Right lobe of liver (tissue), 6 donors: Measurements from ENCODE around the gene KRTAP10-10. TPM values are rescaled to one million over a fixed set of nuclear protein-coding genes. Genes with fewer than 3 reads are reported as not detected.
"Not testable (repeated sequence)": the region's sequence is repeated elsewhere in the genome, so short reads cannot be mapped to it uniquely, and the experiment has no call there.

Source experiments
- ATAC-seq, 4 donors: fragments of 200-7000 bp; cut with Tn5 transposase; one replicate each; pipeline ENCODE4 v1.9.1; 2020; ENCODE audit warnings: mild to moderate bottlenecking in 4 of 4, moderate library complexity in 4 of 4
- DNase-seq, 3 donors: peaks; one replicate each; pipeline ENCODE4 v3.0.0-alpha.2; 2020
- H3K27ac ChIP-seq, 3 donors: fragments of 200-600 bp; one replicate each; pipeline ENCODE4 v1.8.0; 2022
- H3K27me3 ChIP-seq, 2 donors: fragments of 200-600 bp; one replicate each; pipeline ENCODE4 v1.8.0; 2022
- H3K36me3 ChIP-seq, 4 donors: fragments of 200-600 bp; sonication (generic) in 1 of 4; one replicate each; pipeline versions ENCODE4 v1.5.1 to v1.8.0; 2017 to 2022; ENCODE audit warnings: control low read depth in 1 of 4
- H3K4me1 ChIP-seq, 4 donors: fragments of 200-600 bp; sonication (generic) in 1 of 4; one replicate each; pipeline versions ENCODE4 v1.5.1 to v1.8.0; 2017 to 2022; ENCODE audit warnings: control low read depth in 1 of 4
- H3K4me3 ChIP-seq, 3 donors: fragments of 200-600 bp; one replicate each; pipeline ENCODE4 v1.8.0; 2022
- H3K9me3 ChIP-seq, 4 donors: fragments of 200-600 bp; sonication (generic) in 1 of 4; one replicate each; pipeline versions ENCODE4 v1.5.1 to v1.8.0; 2017 to 2022; ENCODE audit warnings: control low read depth in 1 of 4
- POLR2A ChIP-seq: fragments of 450-650 bp; IDR thresholded peaks from one replicate; pipeline ENCODE4 v1.6.1; 2017; ENCODE audit warnings: antibody characterized with exemption, mild to moderate bottlenecking
- WGBS: methylation state at CpG from one replicate; pipeline ENCODE4 v1.1.6; 2018; ENCODE audit warnings: low coverage, low lambda C conversion rate; ENCODE audit not compliant: insufficient coverage; ENCODE audit errors: missing lambda C conversion rate; 5-methylcytosine and 5-hydroxymethylcytosine counted together
- intact Hi-C, 2 donors: fragments of 100-400 bp; cut with DNase I; formaldehyde crosslinking; loops; one replicate each; pipeline versions ENCODE4 v1.11.2 to v1.14.1; 2022
- total RNA-seq, 6 experiments: library from RNA; depleted of rRNA in 2 of 6; stranded (reverse); fragments of >200 nt in 2 of 6; fragmentation: NEBNext Ultra II Directional in 3 of 6; extraction: Animal tissue kit (Norgen Biotek cat#: 25700) in 3 of 6; gene quantifications; one replicate each; pipeline versions ENCODE4 v1.1.0 to v1.2.4, GENCODE V29; 2016 to 2023
- TF ChIP-seq, protein P1 (sequence below), 4 donors: fragments of 200-600 bp in 3 of 4; fragments of 450-650 bp in 1 of 4; IDR thresholded peaks; one replicate each; pipeline versions ENCODE4 v1.5.1 to v1.8.0; 2016 to 2022; ENCODE audit warnings: antibody characterized with exemption in 4 of 4, mild to moderate bottlenecking in 2 of 4
- donor health status: DM: no; HTN: yes; CAD: no.
- donor health status: DM: no; HTN: no; CAD: no.
- donor health status: DM: no; HTN: no; CAD: no.
- donor health status: DM: no; HTN: yes; CAD: no.
- donor health status: DM: no; HTN: yes; CAD: no.

The KRTAP10-10 gene
- total RNA-seq, 6 experiments from 2014 or later = not detected

DNA sequence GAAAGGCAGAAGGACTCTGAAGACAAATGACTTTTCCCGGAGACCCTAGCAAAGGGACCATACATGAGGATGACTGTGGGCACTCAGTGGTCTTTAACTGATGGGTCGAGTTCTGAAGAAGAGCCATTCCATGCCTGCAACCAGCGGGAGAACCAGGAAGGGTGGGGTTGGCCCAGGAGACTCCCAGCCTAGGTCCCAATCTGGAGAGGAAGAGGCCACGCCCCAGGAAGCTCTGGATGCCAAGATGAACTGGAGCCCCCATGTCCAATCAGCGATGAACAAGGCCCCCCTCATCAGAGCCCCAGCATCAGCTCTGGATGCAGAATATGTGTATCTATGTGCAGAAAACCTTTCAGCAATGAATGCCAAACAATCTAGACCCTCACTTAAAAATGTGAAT, 3.6 kb downstream of the KRTAP10-10 start:
- Histone ChIP-seq H3K27me3 (no peaks in the 10 kb centered on the region), H3K4me3 (no peak overlapping the region), H3K27ac (no peak overlapping the region), H3K9me3 (peaks cover 0 to 5% (median 2%) of the 10 kb centered on the region in 4 donors), H3K4me1 (no peaks in the 10 kb centered on the region), H3K36me3 (no peaks in the 10 kb centered on the region)
- TF ChIP-seq, protein P1, sequence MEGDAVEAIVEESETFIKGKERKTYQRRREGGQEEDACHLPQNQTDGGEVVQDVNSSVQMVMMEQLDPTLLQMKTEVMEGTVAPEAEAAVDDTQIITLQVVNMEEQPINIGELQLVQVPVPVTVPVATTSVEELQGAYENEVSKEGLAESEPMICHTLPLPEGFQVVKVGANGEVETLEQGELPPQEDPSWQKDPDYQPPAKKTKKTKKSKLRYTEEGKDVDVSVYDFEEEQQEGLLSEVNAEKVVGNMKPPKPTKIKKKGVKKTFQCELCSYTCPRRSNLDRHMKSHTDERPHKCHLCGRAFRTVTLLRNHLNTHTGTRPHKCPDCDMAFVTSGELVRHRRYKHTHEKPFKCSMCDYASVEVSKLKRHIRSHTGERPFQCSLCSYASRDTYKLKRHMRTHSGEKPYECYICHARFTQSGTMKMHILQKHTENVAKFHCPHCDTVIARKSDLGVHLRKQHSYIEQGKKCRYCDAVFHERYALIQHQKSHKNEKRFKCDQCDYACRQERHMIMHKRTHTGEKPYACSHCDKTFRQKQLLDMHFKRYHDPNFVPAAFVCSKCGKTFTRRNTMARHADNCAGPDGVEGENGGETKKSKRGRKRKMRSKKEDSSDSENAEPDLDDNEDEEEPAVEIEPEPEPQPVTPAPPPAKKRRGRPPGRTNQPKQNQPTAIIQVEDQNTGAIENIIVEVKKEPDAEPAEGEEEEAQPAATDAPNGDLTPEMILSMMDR (IDR thresholded peaks at IDR 0.05) = no peak
- intact Hi-C loops = no loop called here
- no peak for DNase-seq
- WGBS = 57% methylated on average over 2 of the region's 5 CpGs
- ATAC-seq = no peak

GRCh38 chr21:44643741-44644310, 6.7 kb downstream of the KRTAP10-10 start:
- 69% methylated on average over 14 of the region's 14 CpGs for WGBS
- Histone ChIP-seq H3K36me3 (no peaks in the 10 kb centered on the region), H3K27me3 (no peaks in the 10 kb centered on the region), H3K4me3 (no peak overlapping the region), H3K27ac (no peak overlapping the region), H3K9me3 (peaks cover 0 to 5% (median 2%) of the 10 kb centered on the region in 4 donors), H3K4me1 (no peaks in the 10 kb centered on the region)
- no peak for DNase-seq
- intact Hi-C loops = no loop called here
- TF ChIP-seq, protein P1 (IDR thresholded peaks at IDR 0.05) = no peak
- TF ChIP-seq POLR2A = no peak
- ATAC-seq = no peak

GRCh38 chr21:44644878-44645277, 7.7 kb downstream of the KRTAP10-10 start:
- H3K4me1 ChIP-seq = no peaks in the 10 kb centered on the region
- no peak overlapping the region for H3K27ac ChIP-seq
- WGBS = 88% methylated on average over 2 of the region's 2 CpGs
- DNase-seq (no peak), ATAC-seq (no peak)
- H3K27me3 ChIP-seq = no peaks in the 10 kb centered on the region
- H3K9me3 ChIP-seq = peaks cover 0 to 5% (median 2%) of the 10 kb centered on the region in 4 donors
- intact Hi-C loops = no loop called here
- H3K4me3 ChIP-seq = no peak overlapping the region
- no peaks in the 10 kb centered on the region for H3K36me3 ChIP-seq
- no peak for TF ChIP-seq POLR2A
- TF ChIP-seq, protein P1 (IDR thresholded peaks at IDR 0.05) = no peak

DNA sequence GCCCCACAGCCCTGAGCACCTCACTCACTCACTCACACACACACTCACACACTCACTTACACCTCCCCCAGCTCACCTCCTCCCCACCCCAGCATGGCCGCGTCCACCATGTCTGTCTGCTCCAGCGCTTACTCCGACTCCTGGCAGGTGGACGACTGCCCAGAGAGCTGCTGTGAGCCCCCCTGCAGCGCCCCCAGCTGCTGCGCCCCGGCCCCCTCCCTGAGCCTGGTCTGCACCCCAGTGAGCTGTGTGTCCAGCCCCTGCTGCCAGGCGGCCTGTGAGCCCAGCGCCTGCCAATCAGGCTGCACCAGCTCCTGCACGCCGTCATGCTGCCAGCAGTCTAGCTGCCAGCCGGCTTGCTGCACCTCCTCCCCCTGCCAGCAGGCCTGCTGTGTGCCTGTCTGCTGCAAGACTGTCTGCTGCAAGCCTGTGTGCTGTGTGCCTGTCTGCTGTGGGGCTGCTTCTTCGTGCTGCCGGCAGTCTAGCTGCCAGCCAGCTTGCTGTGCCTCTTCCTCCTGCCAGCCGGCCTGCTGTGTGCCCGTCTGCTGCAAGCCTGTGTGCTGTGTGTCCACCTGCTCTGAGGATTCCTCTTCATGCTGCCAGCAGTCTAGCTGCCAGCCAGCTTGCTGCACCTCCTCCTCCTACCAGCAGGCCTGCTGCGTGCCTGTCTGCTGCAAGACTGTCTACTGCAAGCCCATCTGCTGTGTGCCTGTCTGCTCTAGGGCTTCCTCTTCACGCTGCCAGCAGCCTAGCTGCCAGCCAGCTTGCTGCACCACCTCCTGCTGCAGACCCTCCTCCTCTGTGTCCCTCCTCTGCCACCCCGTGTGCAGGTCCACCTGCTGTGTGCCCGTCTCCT, 9.4 kb downstream of the KRTAP10-10 start, which contains the start of gene KRTAP10-11:
Gene KRTAP10-11, plus strand, starts transcription at position 49 of the 856 bp plus-strand sequence. Its CDS starts 45 bp downstream, at position 94.
- H3K4me1 ChIP-seq, intact Hi-C loops, H3K4me3 ChIP-seq, H3K27ac ChIP-seq, H3K27me3 ChIP-seq, H3K9me3 ChIP-seq, H3K36me3 ChIP-seq, ATAC-seq, DNase-seq: not testable (repeated sequence)
- 61% methylated on average over 5 of the region's 21 CpGs for WGBS

- no peak for TF ChIP-seq POLR2A
- TF ChIP-seq, protein P1 (IDR thresholded peaks at IDR 0.05) = no peak
- H3K9me3 ChIP-seq = peaks cover 0 to 5% (median 2%) of the 10 kb centered on the region in 4 donors
- no peak overlapping the region for H3K27ac ChIP-seq
- no peaks in the 10 kb centered on the region for H3K4me1 ChIP-seq
- no peaks in the 10 kb centered on the region for H3K27me3 ChIP-seq
- no peaks in the 10 kb centered on the region for H3K36me3 ChIP-seq
- H3K4me3 ChIP-seq = no peak overlapping the region
- intact Hi-C loops = no loop called here
- ATAC-seq (no peak), DNase-seq (no peak)
- WGBS = 54% methylated on average over 6 of the region's 8 CpGs
Measured at GRCh38 chr21:44647222-44647552, 10.0 kb downstream of the KRTAP10-10 start.
